H1 (cell line): ENCODE measurements around the gene KRABD2.

Experiments used
- CTCF ChIA-PET: fragments of 300-600 bp; sonication (Branson Sonifier 250); formaldehyde crosslinking; loops from one replicate; lab custom pipeline; 2021; ENCODE audit not compliant: partially characterized antibody; lab: Charles Lee
- POLR2A ChIA-PET: fragments of 300-600 bp; sonication (Branson Sonifier 250); formaldehyde crosslinking; loops from one replicate; lab custom pipeline; 2021; ENCODE audit warnings: inconsistent platforms; ENCODE audit not compliant: partially characterized antibody; lab: Charles Lee
- DNase-seq, 2 experiments: peaks; one replicate each; pipeline versions ENCODE4 v3.0.0 to v3.0.0-alpha.2; 2010 to 2022; ENCODE audit warnings: low spot score in 2 of 2, low read depth in 1 of 2, mixed read lengths in 1 of 2
- FAIRE-seq: peaks from 2 replicates; lab custom pipeline; 2011; peaks lifted over from hg19 to GRCh38; lab: Jason Lieb, UNC
- H2AFZ ChIP-seq: 2 replicates; pipeline ENCODE4 v1.8.1; 2012; ENCODE audit warnings: low read length, inconsistent platforms
- H2AK5ac ChIP-seq: 2 replicates; pipeline ENCODE4 v1.6.1; 2013; ENCODE audit warnings: low read depth, low read length
- H2BK120ac ChIP-seq: replicated peaks from 2 replicates; pipeline ENCODE3; 2013; ENCODE audit warnings: low read depth, low read length, inconsistent platforms
- H2BK12ac ChIP-seq: 2 replicates; pipeline ENCODE4 v1.6.1; 2013; ENCODE audit warnings: low read depth, low read length
- H2BK15ac ChIP-seq: 2 replicates; pipeline ENCODE4 v1.6.1; 2013; ENCODE audit warnings: low read length
- H2BK20ac ChIP-seq: 2 replicates; pipeline ENCODE4 v1.6.1; 2013; ENCODE audit warnings: low read length
- H2BK5ac ChIP-seq: 2 replicates; pipeline ENCODE4 v1.6.1; 2013; ENCODE audit warnings: low read depth, low read length
- H3K14ac ChIP-seq: 2 replicates; pipeline ENCODE4 v1.6.1; 2013; ENCODE audit warnings: inconsistent platforms; ENCODE audit not compliant: insufficient read length
- H3K18ac ChIP-seq: 2 replicates; pipeline ENCODE4 v1.6.1; 2013; ENCODE audit warnings: low read length; ENCODE audit errors: extremely low read depth
- H3K23ac ChIP-seq: 2 replicates; pipeline ENCODE4 v1.6.1; 2013; ENCODE audit warnings: inconsistent platforms; ENCODE audit not compliant: insufficient read length
- H3K23me2 ChIP-seq: 2 replicates; pipeline ENCODE4 v1.6.1; 2013; ENCODE audit warnings: low read depth, low read length
- H3K27ac ChIP-seq: 2 replicates; pipeline ENCODE4 v1.6.1; 2011; ENCODE audit warnings: low read depth, low read length, inconsistent platforms
- H3K27me3 ChIP-seq, 4 experiments: replicated peaks in 1 of 4; 1 replicate in 1 of 4; 2 replicates in 3 of 4; pipeline versions ENCODE4 v1.6.1 to v1.8.1; 2011 to 2013; ENCODE audit warnings: low read length in 3 of 4, mild to moderate bottlenecking in 3 of 4, inconsistent platforms in 2 of 4, mixed read lengths in 2 of 4, moderate library complexity in 1 of 4; ENCODE audit not compliant: control insufficient read depth in 3 of 4, insufficient read depth in 3 of 4; ENCODE audit errors: extremely low read depth in 1 of 4
- H3K36me3 ChIP-seq, 4 experiments: 2 replicates each; pipeline versions ENCODE4 v1.6.1 to v1.8.1; 2011 to 2013; ENCODE audit warnings: mild to moderate bottlenecking in 4 of 4, low read length in 3 of 4, moderate library complexity in 2 of 4, control low read depth in 1 of 4, inconsistent platforms in 1 of 4; ENCODE audit not compliant: insufficient read depth in 4 of 4, control insufficient read depth in 2 of 4
- H3K4ac ChIP-seq: replicated peaks from 2 replicates; pipeline ENCODE3; 2013; ENCODE audit warnings: low read length, low read depth, mixed read lengths, inconsistent platforms; ENCODE audit not compliant: insufficient read length
- H3K4me1 ChIP-seq, 4 experiments: replicated peaks in 1 of 4; 1 replicate in 1 of 4; 2 replicates in 3 of 4; pipeline versions ENCODE4 v1.6.1 to v1.8.1; 2011 to 2013; ENCODE audit warnings: low read length in 3 of 4, inconsistent platforms in 2 of 4, mixed read lengths in 1 of 4; ENCODE audit not compliant: insufficient read depth in 4 of 4, control insufficient read depth in 3 of 4
- H3K4me2 ChIP-seq, 2 experiments: 2 replicates each; pipeline versions ENCODE4 v1.6.1 to v1.8.1; 2011 to 2013; ENCODE audit warnings: low read depth in 2 of 2, low read length in 2 of 2, control low read depth in 1 of 2, inconsistent platforms in 1 of 2, mild to moderate bottlenecking in 1 of 2; ENCODE audit not compliant: insufficient read depth in 1 of 2
- H3K4me3 ChIP-seq, 4 experiments: fragments of 200-600, 300-600 bp in 1 of 4; sonication (generic), shearing (Covaris generic), sonication (Bioruptor Twin) in 1 of 4; 2 replicates each; pipeline versions ENCODE4 v1.5.1 to v1.8.1; 2011 to 2016; ENCODE audit warnings: low read length in 4 of 4, low read depth in 3 of 4, control low read depth in 2 of 4, inconsistent platforms in 2 of 4, mild to moderate bottlenecking in 2 of 4, mixed read lengths in 1 of 4, moderate library complexity in 1 of 4; ENCODE audit not compliant: insufficient read depth in 2 of 4; ENCODE audit errors: extremely low read depth in 1 of 4
- H3K56ac ChIP-seq: replicated peaks from 2 replicates; pipeline ENCODE3; 2013; ENCODE audit warnings: low read depth, mild to moderate bottlenecking, mixed read lengths, low read length, inconsistent platforms; ENCODE audit not compliant: insufficient read length
- H3K79me1 ChIP-seq: 2 replicates; pipeline ENCODE4 v1.6.1; 2013; ENCODE audit warnings: low read depth, low read length, control low read depth
- H3K79me2 ChIP-seq, 2 experiments: 2 replicates each; pipeline versions ENCODE4 v1.6.1 to v1.8.1; 2012 to 2013; ENCODE audit warnings: low read length in 2 of 2, mild to moderate bottlenecking in 2 of 2, inconsistent platforms in 1 of 2; ENCODE audit not compliant: insufficient read depth in 2 of 2, control insufficient read depth in 1 of 2
- H3K9ac ChIP-seq, 4 experiments: replicated peaks in 1 of 4; 1 replicate in 1 of 4; 2 replicates in 3 of 4; pipeline versions ENCODE4 v1.6.1 to v1.8.1; 2011 to 2013; ENCODE audit warnings: low read depth in 3 of 4, low read length in 3 of 4, control low read depth in 2 of 4, mild to moderate bottlenecking in 2 of 4, moderate library complexity in 2 of 4, inconsistent platforms in 1 of 4; ENCODE audit errors: extremely low read depth in 1 of 4
- H3K9me3 ChIP-seq, 2 experiments: 2 replicates each; pipeline versions ENCODE4 v1.6.1 to v1.8.1; 2012 to 2013; ENCODE audit warnings: mild to moderate bottlenecking in 2 of 2, moderate library complexity in 2 of 2, control low read depth in 1 of 2, inconsistent platforms in 1 of 2, low read depth in 1 of 2, low read length in 1 of 2, mixed read lengths in 1 of 2; ENCODE audit not compliant: insufficient read depth in 2 of 2
- H4K20me1 ChIP-seq, 2 experiments: replicated peaks in 1 of 2; 2 replicates each; pipeline versions ENCODE3 to v1.8.1; 2011 to 2013; ENCODE audit warnings: inconsistent platforms in 2 of 2, low read length in 2 of 2, mild to moderate bottlenecking in 1 of 2; ENCODE audit not compliant: insufficient read depth in 2 of 2, control insufficient read depth in 1 of 2
- H4K5ac ChIP-seq: 2 replicates; pipeline ENCODE4 v1.6.1; 2013; ENCODE audit warnings: low read length, low read depth, mixed read lengths, inconsistent platforms; ENCODE audit not compliant: insufficient read length
- H4K8ac ChIP-seq: 2 replicates; pipeline ENCODE4 v1.8.0; 2013; ENCODE audit warnings: mild to moderate bottlenecking, moderate library complexity, low read length, inconsistent platforms; ENCODE audit not compliant: insufficient read depth; ENCODE audit errors: extremely low read depth
- H4K91ac ChIP-seq: replicated peaks from 2 replicates; pipeline ENCODE3; 2013; ENCODE audit warnings: low read length, mixed read lengths, inconsistent platforms; ENCODE audit not compliant: insufficient read length
- CHD2 ChIP-seq: IDR thresholded peaks from 2 replicates; pipeline ENCODE4 v1.6.1; 2012; ENCODE audit warnings: low read length, improper control_type of control experiment
- GTF2F1 ChIP-seq: IDR thresholded peaks from 2 replicates; pipeline ENCODE4 v1.6.1; 2012; ENCODE audit warnings: low read depth, low read length, improper control_type of control experiment, borderline replicate concordance
- HDAC6 ChIP-seq: IDR thresholded peaks from one replicate; pipeline ENCODE4 v1.7.1; 2012; ENCODE audit warnings: low read depth, mild to moderate bottlenecking, inconsistent platforms, low read length, moderate library complexity
- JUN ChIP-seq: IDR thresholded peaks from 2 replicates; pipeline ENCODE4 v1.6.1; 2011; ENCODE audit warnings: low read depth, mild to moderate bottlenecking, improper control_type of control experiment, low read length
- POLR2A ChIP-seq, 2 experiments: IDR thresholded peaks; 1 replicate in 1 of 2; 2 replicates in 1 of 2; pipeline ENCODE4 v1.6.1; 2011; ENCODE audit warnings: low read depth in 2 of 2, low read length in 2 of 2, mild to moderate bottlenecking in 2 of 2; ENCODE audit errors: control extremely low read depth in 1 of 2
- RAD21 ChIP-seq, 2 experiments: IDR thresholded peaks in 1 of 2; conservative IDR thresholded peaks in 1 of 2; 2 replicates each; pipeline ENCODE4 v1.6.1; 2011; ENCODE audit warnings: low read depth in 2 of 2, low read length in 2 of 2, improper control_type of control experiment in 1 of 2, inconsistent platforms in 1 of 2, mild to moderate bottlenecking in 1 of 2, moderate library complexity in 1 of 2
- RNF2 ChIP-seq: fragments of 200-900, 300-1000 bp; sonication (generic); IDR thresholded peaks from 2 replicates; pipeline ENCODE4 v1.7.1; 2016; ENCODE audit warnings: borderline replicate concordance, low read depth, mild to moderate bottlenecking, antibody characterized with exemption, low read length; ENCODE audit not compliant: poor library complexity, severe bottlenecking; ENCODE audit errors: missing control alignments
- RXRA ChIP-seq: IDR thresholded peaks from 2 replicates; pipeline ENCODE4 v1.6.1; 2011; ENCODE audit warnings: low read depth, mild to moderate bottlenecking, low read length, moderate library complexity; ENCODE audit not compliant: insufficient read depth
- SIN3A ChIP-seq, 2 experiments: IDR thresholded peaks in 1 of 2; conservative IDR thresholded peaks in 1 of 2; 2 replicates each; pipeline ENCODE4 v1.6.1; 2011 to 2012; ENCODE audit warnings: low read length in 2 of 2, improper control_type of control experiment in 1 of 2, low read depth in 1 of 2, mild to moderate bottlenecking in 1 of 2
- SIRT6 ChIP-seq: IDR thresholded peaks from one replicate; pipeline ENCODE4 v1.7.1; 2012; ENCODE audit warnings: low read length, inconsistent platforms
- SUZ12 ChIP-seq: fragments of 200-600 bp; sonication (generic); IDR thresholded peaks from 2 replicates; pipeline ENCODE4 v1.6.1; 2012; ENCODE audit warnings: mild to moderate bottlenecking, inconsistent platforms, low read length, moderate library complexity, mixed read lengths
- TAF7 ChIP-seq: optimal IDR thresholded peaks from 2 replicates; pipeline ENCODE3; 2011; ENCODE audit warnings: low read depth, mild to moderate bottlenecking, inconsistent platforms, low read length, moderate library complexity, borderline replicate concordance
- WGBS, 2 experiments: shearing (Covaris generic) in 1 of 2; methylation state at CpG; one replicate each; pipeline versions ENCODE4 v1.1.6 to v1.1.7; 2013 to 2015; ENCODE audit warnings: low lambda C conversion rate in 2 of 2, mixed read lengths in 2 of 2, inconsistent platforms in 1 of 2, low coverage in 1 of 2, missing lambda C conversion rate in 1 of 2; ENCODE audit not compliant: insufficient replicate concordance in 2 of 2, insufficient coverage in 1 of 2, insufficient read length in 1 of 2; ENCODE audit errors: extremely low coverage in 1 of 2, missing lambda C conversion rate in 1 of 2; 5-methylcytosine and 5-hydroxymethylcytosine counted together
- TF ChIP-seq, protein P1 (sequence below): IDR thresholded peaks from 2 replicates; pipeline ENCODE4 v1.6.1; 2012; ENCODE audit warnings: low read length, inconsistent platforms

Gene KRABD2

GRCh38 chr17:8418471-8418870, 42.0 kb upstream of the KRABD2 start:
- POLR2A ChIA-PET: no interaction called here
- no peak overlapping the region for H3K9ac ChIP-seq
- no peak for TF ChIP-seq SIN3A (conservative IDR thresholded peaks at IDR 0.05 in 1 of 2, IDR thresholded peaks at IDR 0.05 in 1 of 2; ENCODE audit: low read depth in 1 of 2, low read length in 2 of 2)
- no peak for TF ChIP-seq CHD2
- no peak for TF ChIP-seq SUZ12
- TF ChIP-seq, protein P1, sequence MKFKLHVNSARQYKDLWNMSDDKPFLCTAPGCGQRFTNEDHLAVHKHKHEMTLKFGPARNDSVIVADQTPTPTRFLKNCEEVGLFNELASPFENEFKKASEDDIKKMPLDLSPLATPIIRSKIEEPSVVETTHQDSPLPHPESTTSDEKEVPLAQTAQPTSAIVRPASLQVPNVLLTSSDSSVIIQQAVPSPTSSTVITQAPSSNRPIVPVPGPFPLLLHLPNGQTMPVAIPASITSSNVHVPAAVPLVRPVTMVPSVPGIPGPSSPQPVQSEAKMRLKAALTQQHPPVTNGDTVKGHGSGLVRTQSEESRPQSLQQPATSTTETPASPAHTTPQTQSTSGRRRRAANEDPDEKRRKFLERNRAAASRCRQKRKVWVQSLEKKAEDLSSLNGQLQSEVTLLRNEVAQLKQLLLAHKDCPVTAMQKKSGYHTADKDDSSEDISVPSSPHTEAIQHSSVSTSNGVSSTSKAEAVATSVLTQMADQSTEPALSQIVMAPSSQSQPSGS: no peak
- TF ChIP-seq SIRT6: no peak
- TF ChIP-seq RXRA: no peak
- no peak for TF ChIP-seq JUN
- TF ChIP-seq GTF2F1: no peak
- TF ChIP-seq HDAC6: no peak
- no peak for TF ChIP-seq RNF2
- TF ChIP-seq TAF7: no peak
- TF ChIP-seq POLR2A (IDR thresholded peaks at IDR 0.05; ENCODE audit: control extremely low read depth in 1 of 2, low read depth in 2 of 2, low read length in 2 of 2): no peak
- no peak for TF ChIP-seq RAD21 (IDR thresholded peaks at IDR 0.05 in 1 of 2, conservative IDR thresholded peaks at IDR 0.05 in 1 of 2; ENCODE audit: low read depth in 2 of 2, low read length in 2 of 2)

More at GRCh38 chr17:8418471-8418870, 42.0 kb upstream of the KRABD2 start:
- no peak overlapping the region for H3K18ac ChIP-seq
- H2BK20ac ChIP-seq: no peak overlapping the region
- no peaks in the 10 kb centered on the region for H3K4me1 ChIP-seq
- H3K23ac ChIP-seq: no peak overlapping the region
- no peak overlapping the region for H2BK5ac ChIP-seq
- H4K20me1 ChIP-seq: no peaks in the 10 kb centered on the region
- WGBS, 2 experiments: 64% methylated on average over 1 of the region's 1 CpG; no CpG with 5 or more reads in 1 of the 2 experiments
- no peak overlapping the region for H2AK5ac ChIP-seq
- H2BK120ac ChIP-seq: no peak overlapping the region
- FAIRE-seq: no peak
- H3K4ac ChIP-seq: no peak overlapping the region
- no peak overlapping the region for H3K56ac ChIP-seq
- H3K14ac ChIP-seq: no peak overlapping the region
- no peaks in the 10 kb centered on the region for H3K79me2 ChIP-seq
- H4K91ac ChIP-seq: no peak overlapping the region
- no peak overlapping the region for H2BK12ac ChIP-seq
- H3K9me3 ChIP-seq: no peaks in the 10 kb centered on the region
- DNase-seq: no peak
- H3K4me2 ChIP-seq: no peak overlapping the region
- H3K27ac ChIP-seq: no peak overlapping the region
- H3K23me2 ChIP-seq: no peaks in the 10 kb centered on the region; the same call in 1 of the 2 replicates
- H2AFZ ChIP-seq: no peak overlapping the region
- no peak overlapping the region for H4K8ac ChIP-seq
- H3K36me3 ChIP-seq: no peaks in the 10 kb centered on the region
- CTCF ChIA-PET: interaction anchor here (4.5 kb wide), 1 partner anchor 9 kb away, joined by 21 read pairs; no protein-coding TSS in a partner anchor
- H3K27me3 ChIP-seq: no peaks in the 10 kb centered on the region
- H4K5ac ChIP-seq: no peak overlapping the region
- H3K4me3 ChIP-seq: no peak overlapping the region
- no peaks in the 10 kb centered on the region for H3K79me1 ChIP-seq
- H2BK15ac ChIP-seq: no peak overlapping the region
